Posterior cingulate gyrus (tissue), 11 donors: Measurements from ENCODE around the gene OR2M3.
"Not testable (repeated sequence)": the region's sequence is repeated elsewhere in the genome, so short reads cannot be mapped to it uniquely, and the experiment has no call there.

Source experiments
- DNase-seq, 10 donors: peaks; one replicate each; pipeline versions ENCODE4 v3.0.0 to v3.0.0-alpha.2; 2020 to 2021; ENCODE audit warnings: mixed read lengths in 3 of 10
- intact Hi-C: fragments of 100-400 bp; cut with DNase I; formaldehyde crosslinking; loops from one replicate; pipeline ENCODE4 v1.15.1; 2023

The OR2M3 gene

GRCh38 chr1:248196965-248197364 is at the start of gene OR2M3:
OR2M3 (plus strand) TSS chr1:248197265; CDS start chr1:248203068, 5,803 bp downstream.
- DNase-seq: no peak
- intact Hi-C loops: no loop called here

GRCh38 chr1:248152056-248152827 is 44.8 kb upstream of the OR2M3 start:
- intact Hi-C loops: no loop called here
- DNase-seq: peak in 3 of 10 donors; percentile 50 to 78 (median 61)

- no peak for DNase-seq
- intact Hi-C loops: no loop called here
These were observed 41.1 kb upstream of the OR2M3 start for GRCh38 chr1:248155927-248156326.

GRCh38 chr1:248158758-248159157 is 38.3 kb upstream of the OR2M3 start:
- no peak for DNase-seq

GRCh38 chr1:248164031-248164430 is 33.0 kb upstream of the OR2M3 start:
- intact Hi-C loops: no loop called here
- peak in 3 of 10 donors; percentile 47 to 56 (median 50) for DNase-seq

More at GRCh38 chr1:248158758-248159157, 38.3 kb upstream of the OR2M3 start:
- intact Hi-C loops: no loop called here

- intact Hi-C loops: no loop called here
- DNase-seq: peak in 3 of 10 donors; percentile 39 to 60 (median 49)
These were observed 31.9 kb upstream of the OR2M3 start for GRCh38 chr1:248165186-248165585.

GRCh38 chr1:248174521-248174920 is 22.5 kb upstream of the OR2M3 start, which contains the start of gene OR2M2:
OR2M2 (plus strand) TSS chr1:248174821; CDS start chr1:248179986, 5,165 bp downstream.
- DNase-seq: no peak
- intact Hi-C loops: no loop called here

GRCh38 chr1:248183996-248184395 is 13.1 kb upstream of the OR2M3 start:
- intact Hi-C loops: no loop called here
- no peak for DNase-seq

- no peak for DNase-seq
- intact Hi-C loops: no loop called here
These were observed 9.7 kb upstream of the OR2M3 start for GRCh38 chr1:248187363-248187762.

- peak in 1 of 10 donors; percentile 29 for DNase-seq
- intact Hi-C loops: no loop called here
These were observed 8.0 kb upstream of the OR2M3 start for GRCh38 chr1:248189026-248189425.

GRCh38 chr1:248194117-248194516 is 2.9 kb upstream of the OR2M3 start:
- no peak for DNase-seq
- intact Hi-C loops: no loop called here

GRCh38 chr1:248215880-248216279 is 18.8 kb downstream of the OR2M3 start:
- DNase-seq: no peak
- intact Hi-C loops: no loop called here

GRCh38 chr1:248225537-248225936 is 28.5 kb downstream of the OR2M3 start:
- intact Hi-C loops: no loop called here
- no peak for DNase-seq

- intact Hi-C loops: no loop called here
- peak in 2 of 10 donors; percentile 55 to 67 for DNase-seq
These were observed 32.4 kb downstream of the OR2M3 start for GRCh38 chr1:248229360-248229908.

GRCh38 chr1:248231117-248231516 is 34.1 kb downstream of the OR2M3 start, which contains the start of gene OR2M4:
OR2M4 (plus strand) TSS chr1:248231417; CDS start chr1:248238929, 7,512 bp downstream.
- intact Hi-C loops: no loop called here

GRCh38 chr1:248239478-248239877 is 42.4 kb downstream of the OR2M3 start:
- intact Hi-C loops: no loop called here
- no peak for DNase-seq

More at GRCh38 chr1:248231117-248231516, 34.1 kb downstream of the OR2M3 start, which contains the start of gene OR2M4:
- no peak for DNase-seq

- DNase-seq: peak in 7 of 10 donors; percentile 9 to 89 (median 57)
- intact Hi-C loops: loop anchor here (5.0 kb wide), 1 partner anchor 564 kb away; no protein-coding TSS in a partner anchor
These were observed 46.1 kb downstream of the OR2M3 start for GRCh38 chr1:248243204-248243603.

GRCh38 chr1:248259309-248259708 is 62.2 kb downstream of the OR2M3 start:
- DNase-seq, intact Hi-C loops: not testable (repeated sequence)
